ENCODE measurements around the gene RBPMS2.

The RBPMS2 gene

DNA sequence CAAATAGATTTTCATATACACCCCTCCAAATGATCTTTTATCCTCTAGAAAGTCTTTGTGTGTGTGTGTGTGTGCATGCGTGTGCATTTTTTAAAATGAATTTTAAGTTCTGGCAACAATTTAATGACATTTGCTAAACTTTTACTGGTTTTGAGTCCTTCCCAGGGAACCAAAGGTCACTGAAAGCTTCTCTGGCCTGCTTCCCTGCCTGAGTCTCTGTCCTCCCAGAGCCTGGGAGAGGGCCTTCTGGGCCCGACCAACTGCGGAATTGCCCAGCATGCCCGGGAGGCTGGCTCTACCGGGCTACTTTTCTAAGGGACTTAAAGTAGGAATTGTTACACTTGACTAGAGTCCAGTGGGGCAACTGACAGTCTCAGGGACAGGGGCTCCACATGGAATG is 7.4 kb upstream of the RBPMS2 start:
- no peak for DNase-seq

DNA sequence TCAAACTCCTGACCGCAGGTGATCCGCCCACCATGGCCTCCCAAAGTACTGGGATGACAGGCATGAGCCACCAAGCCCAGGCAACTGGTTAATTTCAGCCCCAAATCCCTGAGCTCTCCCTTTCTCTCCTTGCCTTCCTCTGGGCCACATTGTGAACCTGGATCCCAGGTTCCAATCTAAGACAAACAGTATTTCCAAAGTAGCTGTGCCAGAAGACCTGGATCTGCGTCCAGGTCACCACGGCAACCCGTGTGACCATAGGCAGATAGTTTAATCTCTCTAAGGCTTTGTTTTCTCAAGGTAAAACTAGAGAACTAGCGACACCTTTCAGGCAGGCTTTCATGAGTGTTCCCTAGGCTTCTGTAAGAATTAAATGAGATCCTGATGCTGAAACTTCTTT is 5.9 kb upstream of the RBPMS2 start:
- DNase-seq = no peak

DNA sequence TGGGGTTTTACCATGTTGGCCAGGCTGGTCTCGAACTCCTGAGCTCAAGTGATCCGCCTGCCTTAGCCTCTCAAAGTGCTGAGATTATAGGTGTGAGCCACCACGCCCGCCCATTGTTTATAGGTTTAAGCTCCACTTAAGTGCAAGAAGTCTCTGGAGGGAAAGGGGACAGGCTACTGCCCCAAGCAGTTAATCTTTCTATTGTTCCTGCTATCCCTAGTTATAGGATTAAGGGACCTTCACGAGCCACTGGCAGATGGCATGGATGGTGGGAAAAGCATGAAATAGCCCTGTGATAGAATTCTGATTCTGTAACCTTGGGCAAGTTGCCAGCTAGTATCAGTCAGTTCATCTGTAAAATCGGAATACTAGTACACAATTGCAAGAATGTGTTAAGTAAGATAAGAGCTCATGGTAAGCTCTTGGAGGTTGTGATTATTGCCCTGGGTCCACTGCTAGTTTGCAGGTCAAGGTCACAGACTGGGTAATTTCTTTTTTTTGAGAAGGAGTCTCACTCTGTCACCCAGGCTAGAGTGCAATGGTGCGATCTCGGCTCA is 5.3 kb upstream of the RBPMS2 start:
- no peak for DNase-seq

DNA sequence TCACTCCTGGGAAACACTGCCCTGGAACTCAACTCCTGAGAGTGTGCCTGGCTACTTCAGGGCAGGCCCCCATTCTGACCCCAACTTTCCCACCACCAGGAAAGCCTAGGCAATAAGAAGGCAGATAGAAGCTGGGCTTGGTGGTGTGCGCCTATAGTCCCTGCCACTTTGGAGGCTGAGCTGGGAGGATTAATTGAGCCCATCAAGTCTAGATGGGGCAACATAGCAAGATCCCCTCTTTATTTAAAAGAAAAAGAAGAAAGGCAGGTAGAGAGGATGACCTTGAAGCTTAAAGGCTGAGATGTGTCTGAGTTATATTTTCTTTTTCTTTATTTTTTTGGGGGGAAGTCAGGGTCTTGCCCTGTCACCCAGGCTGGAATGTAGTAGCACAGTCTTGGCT is 4.2 kb upstream of the RBPMS2 start:
- DNase-seq = no peak

DNA sequence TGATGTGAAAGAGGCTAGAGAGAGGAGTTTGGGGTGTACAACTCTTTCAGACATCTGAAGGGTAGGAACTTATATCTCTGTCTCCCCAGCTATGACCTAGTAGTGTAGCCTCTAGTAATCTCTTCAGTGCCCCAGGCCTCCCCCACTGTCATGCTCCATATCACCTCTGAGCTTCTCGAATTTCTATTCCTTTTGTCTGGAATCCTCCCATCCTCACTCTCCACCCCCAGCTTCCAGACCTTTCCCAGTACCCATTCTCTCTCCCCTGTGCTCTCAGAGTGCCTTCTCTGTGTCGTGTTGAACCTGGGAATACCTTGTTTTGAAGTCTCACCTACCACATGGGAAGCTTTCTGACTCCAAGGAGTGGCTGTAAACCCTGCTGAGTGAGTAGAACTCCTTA is 3.6 kb upstream of the RBPMS2 start:
- DNase-seq = no peak

DNA sequence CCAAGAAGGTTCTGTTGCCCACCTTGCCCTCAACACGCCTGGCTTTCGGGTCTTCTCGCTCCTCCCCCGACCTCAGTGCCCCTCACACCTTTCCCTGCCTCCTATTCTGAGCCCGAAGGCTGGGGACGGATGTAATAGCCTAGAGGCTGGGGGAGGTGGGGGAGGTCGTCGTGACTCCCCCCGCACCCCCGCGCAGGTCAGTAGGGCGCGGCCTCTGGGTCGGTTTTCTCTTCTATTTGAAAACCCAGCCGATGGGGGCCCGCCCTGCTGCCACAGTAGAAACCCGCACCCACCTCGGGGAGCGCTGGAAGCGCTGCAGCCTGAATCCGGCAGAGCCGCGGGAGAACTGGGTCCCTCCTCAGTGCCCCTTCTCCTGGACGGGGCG is 1.0 kb upstream of the RBPMS2 start:
- DNase-seq = no peak

DNA sequence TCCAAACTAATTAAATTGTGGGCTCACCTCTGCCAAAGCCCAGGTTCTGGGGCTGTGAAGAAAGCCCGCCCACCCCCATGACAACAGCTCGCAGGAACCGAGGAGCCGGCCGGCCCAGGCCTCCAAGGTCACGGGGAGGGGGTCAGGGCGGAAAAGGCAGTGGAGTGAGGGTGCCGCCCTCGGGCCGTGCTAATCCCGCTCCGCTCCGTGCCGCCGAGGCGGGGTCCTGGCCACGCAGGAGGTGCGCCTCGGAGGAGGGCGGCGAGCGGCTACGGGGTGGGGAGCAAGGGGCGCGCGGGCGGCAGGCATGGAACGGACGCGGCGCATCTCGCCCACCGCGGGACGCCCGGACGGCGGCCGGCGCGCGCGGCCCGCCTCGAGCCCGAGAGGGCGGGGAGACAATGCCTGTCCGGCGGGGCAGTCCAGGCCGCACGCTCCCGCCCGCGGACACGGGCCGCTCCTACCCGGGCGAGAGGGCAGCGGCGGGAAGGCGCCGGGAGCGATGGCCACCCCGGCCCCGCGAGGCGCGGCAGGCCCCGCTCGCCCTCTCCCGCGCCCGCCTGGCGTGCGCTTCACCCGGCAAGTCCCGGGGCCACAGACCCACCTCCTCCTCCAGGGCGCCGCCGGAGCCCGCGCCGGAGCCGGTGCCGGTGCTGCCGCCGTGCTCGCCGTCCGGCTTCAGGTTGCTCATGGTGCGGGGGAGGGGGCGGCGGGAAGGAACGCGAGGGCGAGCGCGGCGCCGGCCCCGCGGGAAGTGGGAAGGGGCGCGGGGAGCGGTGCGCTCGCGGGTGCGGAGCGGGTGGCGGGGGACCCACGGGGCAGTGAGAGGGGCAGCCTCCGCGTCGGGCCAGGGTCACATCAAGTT is 528 bp downstream of the RBPMS2 start:
- no peak for DNase-seq

DNA sequence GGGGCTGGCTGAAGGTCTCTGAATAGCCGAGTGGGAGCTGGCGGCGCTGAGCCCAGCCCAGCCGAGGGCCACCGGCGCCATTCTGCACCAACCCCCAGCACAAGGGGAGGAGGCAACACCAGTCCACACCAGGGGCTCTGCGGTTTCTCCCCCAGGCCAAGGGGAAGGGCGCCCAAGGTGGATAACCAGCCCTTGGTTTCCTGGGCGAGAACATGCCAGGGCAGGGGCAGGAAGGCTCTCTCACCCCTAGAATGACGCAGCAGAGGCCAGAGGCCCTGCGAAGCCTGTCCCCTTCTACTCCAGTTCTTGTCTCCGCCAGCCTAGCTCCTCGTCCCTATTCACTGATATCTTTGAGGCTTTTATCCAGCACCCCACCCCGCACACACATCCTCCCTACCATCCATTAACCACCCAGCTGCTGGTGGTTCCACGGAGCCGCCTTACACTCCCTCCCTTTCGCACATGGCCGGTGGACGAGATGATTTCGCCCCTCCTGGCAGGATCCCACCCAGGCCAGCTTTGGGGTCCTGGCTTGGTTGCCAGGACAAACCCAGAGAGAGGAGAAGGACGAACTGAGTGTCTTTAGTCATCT is 1.3 kb downstream of the RBPMS2 start:
- no peak for DNase-seq

DNA sequence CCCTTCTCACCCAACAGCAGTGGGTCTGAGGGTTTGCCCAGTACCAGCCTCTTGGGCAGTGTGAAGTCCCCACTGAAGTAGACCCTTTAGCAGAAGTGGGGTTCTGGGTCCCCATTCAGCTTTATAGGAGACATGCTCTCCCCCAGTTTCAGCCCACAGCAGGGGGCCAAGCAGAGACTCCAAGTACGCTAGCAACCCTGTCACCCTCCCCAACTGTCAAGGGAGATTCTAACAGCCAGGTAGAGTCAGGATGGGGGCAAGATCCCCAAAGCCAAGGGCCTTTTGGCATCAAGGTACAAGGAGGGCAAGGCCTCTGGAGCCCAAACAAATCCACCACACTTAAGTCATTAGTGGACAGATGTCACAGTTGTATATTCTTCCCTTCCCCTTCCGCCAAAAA is 1.8 kb downstream of the RBPMS2 start:
- DNase-seq = no peak

DNA sequence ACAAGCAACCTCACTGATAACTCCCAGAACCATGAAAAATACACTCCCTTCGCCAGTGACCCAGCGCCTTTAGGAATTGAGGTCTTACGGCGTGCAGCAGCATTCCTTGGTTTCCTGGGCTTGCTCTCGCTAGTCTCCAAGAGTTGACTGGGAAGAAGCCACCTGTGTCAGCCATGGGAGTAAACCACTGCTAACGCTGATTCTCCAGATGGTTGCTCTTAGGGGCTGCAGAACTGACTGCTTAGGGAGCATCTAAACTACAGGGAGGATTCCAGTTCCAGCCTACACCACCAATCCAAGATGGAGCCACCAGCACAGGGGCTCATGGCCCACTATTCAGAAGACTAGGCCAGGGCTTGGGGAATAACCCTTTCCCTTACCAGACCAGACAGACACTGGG is 2.4 kb downstream of the RBPMS2 start:
- DNase-seq = no peak

DNA sequence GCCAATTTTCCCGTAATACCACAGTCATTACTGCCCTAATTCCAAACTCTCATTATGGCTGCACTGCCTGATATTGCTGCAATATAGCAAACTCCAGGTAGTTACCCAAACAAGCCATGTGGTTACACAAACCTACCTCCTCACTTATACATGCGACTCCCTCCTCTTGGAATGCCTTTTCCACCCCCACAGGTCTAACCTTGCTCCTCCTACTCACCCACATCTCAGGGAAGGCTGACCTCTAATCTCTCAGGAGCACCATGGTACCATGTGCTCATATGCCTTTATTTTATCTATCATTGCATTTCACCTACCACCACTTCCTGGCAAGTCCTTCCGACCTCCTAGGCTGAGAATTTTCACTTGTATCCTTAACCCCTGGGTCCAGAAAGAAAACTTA is 2.9 kb downstream of the RBPMS2 start:
- DNase-seq = no peak

DNA sequence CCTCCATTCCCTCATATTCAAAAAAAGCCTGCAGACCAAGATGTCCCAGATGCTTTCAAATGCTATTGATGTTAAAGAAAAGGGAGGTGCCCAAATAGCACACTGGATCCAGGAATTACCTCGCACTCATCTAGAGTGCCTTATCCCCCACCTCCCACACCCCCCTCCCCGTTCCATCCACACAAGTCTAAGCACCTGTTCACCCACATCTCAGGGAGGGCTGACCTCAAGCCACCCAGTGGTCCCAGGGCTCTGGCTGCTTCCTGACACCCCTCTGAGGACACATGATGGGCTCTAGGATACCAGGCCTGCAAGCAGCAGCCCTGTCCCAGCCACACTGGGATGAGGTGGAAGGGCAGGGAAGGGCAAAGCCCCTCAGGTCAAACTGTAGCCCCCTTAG is 4.8 kb downstream of the RBPMS2 start:
- no peak for DNase-seq

DNA sequence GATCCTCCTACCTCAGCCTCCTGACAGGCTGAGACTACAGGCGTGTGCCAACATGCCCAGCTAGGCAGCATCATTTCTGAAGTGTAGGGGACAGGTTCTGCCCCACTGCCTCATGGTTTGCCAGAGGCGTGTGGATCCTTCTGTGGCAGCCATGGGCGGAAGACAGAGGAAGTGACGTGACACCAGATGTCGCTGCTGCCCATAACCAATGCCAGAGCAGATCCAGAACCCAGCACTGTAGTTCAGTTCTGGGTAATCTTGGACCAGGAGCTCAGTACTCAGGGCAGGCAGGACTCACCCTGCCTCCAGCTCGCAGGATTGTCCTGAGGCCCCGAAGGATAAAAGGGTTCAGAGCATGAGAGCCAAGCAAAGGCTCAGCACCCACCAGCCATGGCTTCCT is 8.2 kb downstream of the RBPMS2 start:
- no peak for DNase-seq

DNA sequence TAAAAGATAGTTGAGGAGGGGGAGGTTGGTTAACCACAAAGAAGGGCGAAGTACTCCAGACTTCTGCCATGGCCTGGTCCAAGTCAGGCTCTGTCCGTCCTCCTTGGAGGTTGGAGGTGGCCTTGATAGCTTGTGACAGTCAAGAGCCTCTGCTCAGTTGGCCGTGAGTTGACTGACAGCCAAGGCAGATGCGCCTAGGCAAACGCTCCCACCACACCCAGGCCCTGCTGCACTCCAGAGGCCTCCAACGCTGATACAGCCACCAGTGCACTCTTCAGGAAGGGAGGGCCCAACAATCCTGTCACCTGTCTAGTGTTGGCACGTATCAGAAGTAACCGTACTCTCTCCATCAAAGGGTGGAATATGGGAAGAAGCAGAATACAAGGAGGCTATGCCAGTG is 9.3 kb downstream of the RBPMS2 start:
- DNase-seq = no peak

DNA sequence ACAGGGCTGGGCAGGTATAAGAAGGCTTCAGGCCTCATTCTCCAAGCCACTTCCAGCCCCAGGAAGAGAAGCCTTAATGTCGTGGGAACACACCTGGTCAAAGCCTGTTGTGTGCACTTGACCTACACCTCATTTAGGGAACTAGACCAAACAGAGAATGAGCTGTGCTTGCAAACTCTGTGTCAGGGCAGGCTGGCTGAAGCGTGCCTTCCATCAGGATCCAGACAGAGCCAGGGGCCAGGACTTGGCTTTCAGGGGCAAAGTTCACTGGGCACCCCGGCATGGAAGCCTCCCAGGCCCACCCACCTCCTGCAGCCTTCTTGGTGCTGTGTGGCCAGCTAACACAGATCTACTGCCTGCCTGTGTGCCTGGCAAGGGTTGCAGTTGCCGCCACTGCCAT is 11.5 kb downstream of the RBPMS2 start:
- no peak for DNase-seq

DNA sequence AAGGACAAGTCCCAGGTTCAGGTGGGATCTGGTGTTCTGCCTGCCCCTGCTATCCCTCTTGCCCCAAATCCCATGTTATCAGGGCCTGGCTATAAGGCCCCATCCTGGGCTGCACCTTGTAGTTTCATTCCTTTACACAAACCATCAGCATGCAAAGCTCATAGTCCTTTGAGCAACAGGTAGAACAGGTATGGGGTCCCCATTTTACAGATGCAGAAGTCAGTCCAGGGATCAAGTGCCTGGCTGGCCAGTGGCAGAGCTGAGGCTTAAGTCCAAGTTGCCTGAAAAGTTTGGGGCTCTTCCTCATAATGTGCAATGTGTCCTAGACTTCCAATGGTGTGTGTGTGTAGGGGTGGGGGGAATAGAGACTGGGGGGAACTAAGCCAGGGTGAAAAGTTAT is 11.9 kb downstream of the RBPMS2 start:
- no peak for DNase-seq

DNA sequence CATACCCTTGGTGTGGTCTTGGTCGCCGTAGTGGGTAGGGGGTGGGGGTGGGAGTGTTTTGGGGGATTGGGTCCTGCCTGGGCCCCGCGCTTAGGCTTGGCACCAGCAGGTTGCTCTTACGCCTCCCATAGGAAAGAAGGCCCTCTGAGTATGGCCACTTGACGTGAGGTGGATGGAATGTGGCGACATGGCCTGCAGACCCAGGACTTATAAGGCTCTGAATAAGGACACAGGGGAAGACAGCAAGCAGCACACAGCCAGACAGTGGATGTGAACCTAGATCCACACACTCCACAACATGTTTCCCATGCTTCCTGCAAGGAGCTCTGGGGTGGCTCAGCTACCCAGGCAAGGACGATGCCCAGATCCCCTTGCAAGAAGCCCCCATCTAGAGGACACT is 12.4 kb downstream of the RBPMS2 start:
- DNase-seq = no peak

DNA sequence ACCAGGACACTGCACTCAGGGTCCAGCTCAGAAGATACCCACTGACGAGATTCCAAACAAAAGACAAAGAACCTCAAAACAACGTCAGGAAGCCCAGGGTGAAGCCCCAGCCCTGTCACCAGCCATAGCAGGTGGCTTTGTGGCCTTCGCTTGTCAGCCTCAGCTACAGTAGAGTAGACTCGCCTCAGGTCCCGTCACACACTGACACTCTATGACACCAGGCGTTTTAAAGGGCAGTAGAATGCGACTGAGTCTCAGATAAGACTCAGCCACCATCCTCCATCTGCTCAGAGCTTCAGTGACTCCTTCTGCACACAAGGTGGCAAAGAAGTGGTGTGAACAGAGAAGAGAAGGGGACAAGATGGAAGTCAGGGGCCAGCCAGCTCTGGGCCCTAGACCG is 12.8 kb downstream of the RBPMS2 start:
- no peak for DNase-seq

DNA sequence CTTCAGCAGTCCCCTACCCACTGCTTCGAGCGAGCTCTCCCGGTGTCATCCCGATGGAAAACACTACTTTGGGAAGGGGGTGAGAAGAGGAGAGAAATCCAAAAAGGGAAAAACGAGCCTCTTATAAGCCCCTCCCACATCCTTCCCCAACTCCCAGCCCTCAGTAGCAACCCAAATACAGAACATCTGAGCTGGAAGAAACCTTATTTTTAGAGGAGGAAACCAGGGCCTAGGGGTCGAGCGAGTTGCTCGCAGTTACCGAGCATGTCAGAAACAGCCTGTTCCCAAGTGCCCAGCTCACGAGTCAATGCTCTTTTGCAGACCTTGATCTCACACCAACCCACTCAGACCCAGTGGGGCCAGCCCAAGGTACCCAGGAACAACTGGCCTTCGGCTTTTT is 14.2 kb downstream of the RBPMS2 start:
- DNase-seq = no peak

DNA sequence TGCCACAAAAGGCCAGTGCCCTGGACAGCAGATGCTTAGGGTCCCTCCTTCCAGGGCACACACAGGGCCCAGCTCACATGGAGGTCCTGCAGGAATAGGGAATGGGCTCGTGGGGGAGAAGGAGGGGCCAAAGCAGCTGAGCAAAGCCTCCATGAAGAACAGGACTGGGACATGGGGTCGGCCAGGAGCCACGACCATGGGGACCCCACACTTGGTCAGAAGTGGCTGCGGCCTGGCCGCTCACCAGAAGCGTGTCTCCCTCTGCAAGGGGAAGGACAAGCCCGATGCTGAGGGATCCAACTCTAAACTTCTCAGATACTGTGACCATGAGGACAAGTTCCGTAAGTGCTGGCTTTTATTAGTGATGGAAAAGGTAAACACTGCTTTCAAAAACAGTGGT is 15.3 kb downstream of the RBPMS2 start:
- DNase-seq = no peak

DNA sequence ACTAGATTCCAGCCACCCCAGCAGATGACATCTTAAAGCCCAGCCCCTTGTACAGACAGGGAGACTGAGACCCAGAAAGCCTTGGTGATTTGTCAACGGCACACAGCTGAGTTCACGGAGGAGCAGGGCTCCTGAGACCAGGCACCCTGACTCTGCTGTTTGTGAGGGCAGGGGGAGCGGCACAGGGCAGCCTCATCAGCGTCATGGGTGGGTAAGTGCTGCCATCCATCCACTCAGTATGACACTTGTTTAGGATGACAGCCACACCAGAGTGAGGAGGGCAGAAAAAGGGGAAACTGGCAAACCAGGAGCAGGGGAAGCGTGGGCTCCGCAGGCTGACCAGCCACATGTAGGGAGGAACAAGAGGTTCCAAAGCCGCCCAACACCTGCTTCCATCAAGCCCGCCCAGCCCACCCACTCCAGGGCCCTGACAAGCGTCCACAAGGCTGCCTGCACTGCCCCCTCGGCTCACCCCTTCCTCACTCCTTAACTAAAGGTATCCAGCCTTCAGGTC is 19.9 kb downstream of the RBPMS2 start:
- no peak for DNase-seq

DNA sequence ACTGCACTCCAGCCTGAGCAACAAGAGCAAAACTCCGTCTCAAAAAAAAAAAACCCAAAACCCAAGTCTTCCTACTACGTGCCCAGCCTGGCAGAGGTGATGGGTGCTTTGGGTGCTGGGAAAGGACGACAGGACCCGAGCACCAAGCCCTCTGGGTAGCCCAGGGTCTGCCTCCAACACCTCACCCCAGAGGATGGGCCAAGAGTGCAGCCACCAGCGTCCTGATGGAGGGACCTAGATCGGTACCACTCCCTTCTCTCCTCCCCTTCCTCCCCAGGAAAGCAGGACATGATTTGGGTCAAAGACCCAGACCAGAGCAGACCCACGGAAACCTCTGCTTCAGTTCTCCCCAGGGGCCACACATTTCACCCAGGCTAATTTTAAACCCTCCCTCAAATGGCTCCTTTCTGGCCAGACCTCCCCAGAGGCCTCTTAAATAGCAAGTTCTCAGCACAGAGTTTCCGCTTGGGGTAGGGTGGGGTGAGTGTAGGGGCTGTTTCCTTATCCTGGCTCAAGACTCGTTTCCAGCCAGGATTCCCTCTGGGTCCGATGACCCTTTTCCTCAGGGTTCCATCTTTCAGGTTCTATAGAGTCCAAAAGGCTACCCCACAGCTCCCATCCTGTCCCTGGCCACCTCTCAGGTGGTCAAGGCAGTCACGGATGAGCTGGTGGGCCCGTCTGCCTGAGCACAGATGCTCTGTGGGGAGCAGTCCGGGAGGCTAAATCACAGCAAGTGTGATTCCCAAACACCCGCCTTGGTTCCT is 20.5 kb downstream of the RBPMS2 start:
- DNase-seq = no peak

DNA sequence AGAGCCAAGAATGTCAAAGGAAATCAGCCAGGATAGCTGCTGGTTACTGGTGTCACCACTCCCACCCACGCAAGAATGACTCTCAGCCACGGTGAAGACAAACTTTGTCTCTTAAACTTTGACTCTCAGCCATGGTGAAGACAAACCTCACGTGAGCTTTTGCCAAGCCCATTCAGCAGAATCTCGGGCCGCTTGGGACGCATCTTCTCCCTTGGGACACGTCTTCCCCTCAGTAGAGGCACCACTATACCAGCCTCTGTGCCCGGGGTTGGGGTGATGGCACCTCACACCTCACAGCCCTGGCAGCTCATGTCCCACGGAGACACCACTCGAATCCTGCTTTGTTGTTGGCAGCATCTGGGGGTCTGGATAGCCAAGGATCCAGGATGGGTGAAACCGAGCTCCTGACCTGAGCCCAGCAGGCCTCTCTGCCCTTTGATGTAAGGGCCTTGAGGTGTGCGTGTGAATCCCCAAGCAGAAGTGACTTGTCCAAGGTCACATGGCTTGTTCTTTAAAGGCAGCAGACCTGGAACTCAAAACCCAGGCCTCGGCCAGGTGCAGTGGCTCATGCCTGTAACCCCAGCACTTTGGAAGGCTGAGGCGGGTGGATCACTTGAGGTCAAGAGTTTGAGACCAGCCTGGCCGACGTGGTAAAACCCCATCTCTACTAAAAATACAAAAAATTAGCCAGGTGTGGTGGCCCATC is 21.8 kb downstream of the RBPMS2 start:
- DNase-seq = no peak
